Astrocyte (in vitro differentiated cells and primary cell): ENCODE measurements around the gene SECISBP2L. TPM values are rescaled to one million over a fixed set of nuclear protein-coding genes. Genes with fewer than 3 reads are reported as not detected.

Source experiments
- DNase-seq: peaks from one replicate; pipeline ENCODE4 v3.0.0-alpha.2; 2010; ENCODE audit warnings: low read depth
- FAIRE-seq: peaks from 2 replicates; lab custom pipeline; 2011; peaks lifted over from hg19 to GRCh38; lab: Jason Lieb, UNC
- H2AFZ ChIP-seq: 2 replicates; pipeline ENCODE4 v1.6.0; 2012; ENCODE audit warnings: low read depth, low read length, inconsistent platforms
- H3K27ac ChIP-seq: 2 replicates; pipeline ENCODE4 v1.5.1; 2011; ENCODE audit warnings: low read depth, low read length, inconsistent platforms
- H3K27me3 ChIP-seq: 2 replicates; pipeline ENCODE4 v1.6.0; 2011; ENCODE audit warnings: low read length, inconsistent platforms; ENCODE audit not compliant: insufficient read depth
- H3K36me3 ChIP-seq: 2 replicates; pipeline ENCODE4 v1.5.1; 2011; ENCODE audit warnings: low read length, inconsistent platforms; ENCODE audit not compliant: insufficient read depth
- H3K4me1 ChIP-seq: 2 replicates; pipeline ENCODE4 v1.5.1; 2011; ENCODE audit warnings: low read length, inconsistent platforms; ENCODE audit not compliant: insufficient read depth
- H3K4me2 ChIP-seq: 2 replicates; pipeline ENCODE4 v1.6.0; 2012; ENCODE audit warnings: low read length, inconsistent platforms
- H3K4me3 ChIP-seq: 2 replicates; pipeline ENCODE4 v1.5.1; 2011; ENCODE audit warnings: low read depth, mild to moderate bottlenecking, low read length, inconsistent platforms; ENCODE audit not compliant: insufficient read depth
- H3K79me2 ChIP-seq: 2 replicates; pipeline ENCODE4 v1.6.0; 2012; ENCODE audit warnings: mild to moderate bottlenecking, low read length, inconsistent platforms; ENCODE audit not compliant: insufficient read depth
- H3K9ac ChIP-seq: 2 replicates; pipeline ENCODE4 v1.6.0; 2012; ENCODE audit warnings: mild to moderate bottlenecking, low read length, inconsistent platforms
- H3K9me3 ChIP-seq: 2 replicates; pipeline ENCODE4 v1.5.1; 2012; ENCODE audit warnings: low read depth, mild to moderate bottlenecking, low read length, inconsistent platforms; ENCODE audit not compliant: insufficient read depth
- H4K20me1 ChIP-seq: 2 replicates; pipeline ENCODE4 v1.6.0; 2012; ENCODE audit warnings: low read length, inconsistent platforms; ENCODE audit not compliant: insufficient read depth
- H3K27ac Mint-ChIP-seq: one replicate; pipeline ENCODE4 v1.8.0; 2021; ENCODE audit warnings: mild to moderate bottlenecking, mixed read lengths; ENCODE audit not compliant: unreplicated experiment
- H3K27me3 Mint-ChIP-seq: one replicate; pipeline ENCODE4 v1.8.0; 2021; ENCODE audit warnings: low read depth, mixed read lengths; ENCODE audit not compliant: unreplicated experiment
- H3K36me3 Mint-ChIP-seq: one replicate; pipeline ENCODE4 v1.8.0; 2021; ENCODE audit warnings: low read depth, mixed read lengths; ENCODE audit not compliant: unreplicated experiment
- H3K4me1 Mint-ChIP-seq: one replicate; pipeline ENCODE4 v1.8.0; 2021; ENCODE audit warnings: low read depth, mixed read lengths; ENCODE audit not compliant: unreplicated experiment
- H3K4me3 Mint-ChIP-seq: one replicate; pipeline ENCODE4 v1.8.0; 2021; ENCODE audit warnings: mild to moderate bottlenecking, moderate library complexity, mixed read lengths; ENCODE audit not compliant: unreplicated experiment
- H3K9me3 Mint-ChIP-seq: one replicate; pipeline ENCODE4 v1.8.0; 2021; ENCODE audit warnings: mild to moderate bottlenecking, mixed read lengths; ENCODE audit not compliant: unreplicated experiment
- EZH2 ChIP-seq: IDR thresholded peaks from 2 replicates; pipeline ENCODE4 v1.6.1; 2012; ENCODE audit warnings: mild to moderate bottlenecking, low read length, inconsistent platforms; ENCODE audit not compliant: insufficient read depth
- total RNA-seq: library from RNA; stranded (reverse); gene quantifications from 2 replicates; pipeline ENCODE4 v1.2.1, GENCODE V29; 2021
- TF ChIP-seq, protein P1 (sequence below): IDR thresholded peaks from 2 replicates; pipeline ENCODE4 v1.5.1; 2011; ENCODE audit warnings: low read depth, mild to moderate bottlenecking, inconsistent platforms, low read length, moderate library complexity; ENCODE audit not compliant: insufficient read depth

The SECISBP2L gene
- total RNA-seq, 1 donor from 2014 or later: 52.5 TPM

DNA sequence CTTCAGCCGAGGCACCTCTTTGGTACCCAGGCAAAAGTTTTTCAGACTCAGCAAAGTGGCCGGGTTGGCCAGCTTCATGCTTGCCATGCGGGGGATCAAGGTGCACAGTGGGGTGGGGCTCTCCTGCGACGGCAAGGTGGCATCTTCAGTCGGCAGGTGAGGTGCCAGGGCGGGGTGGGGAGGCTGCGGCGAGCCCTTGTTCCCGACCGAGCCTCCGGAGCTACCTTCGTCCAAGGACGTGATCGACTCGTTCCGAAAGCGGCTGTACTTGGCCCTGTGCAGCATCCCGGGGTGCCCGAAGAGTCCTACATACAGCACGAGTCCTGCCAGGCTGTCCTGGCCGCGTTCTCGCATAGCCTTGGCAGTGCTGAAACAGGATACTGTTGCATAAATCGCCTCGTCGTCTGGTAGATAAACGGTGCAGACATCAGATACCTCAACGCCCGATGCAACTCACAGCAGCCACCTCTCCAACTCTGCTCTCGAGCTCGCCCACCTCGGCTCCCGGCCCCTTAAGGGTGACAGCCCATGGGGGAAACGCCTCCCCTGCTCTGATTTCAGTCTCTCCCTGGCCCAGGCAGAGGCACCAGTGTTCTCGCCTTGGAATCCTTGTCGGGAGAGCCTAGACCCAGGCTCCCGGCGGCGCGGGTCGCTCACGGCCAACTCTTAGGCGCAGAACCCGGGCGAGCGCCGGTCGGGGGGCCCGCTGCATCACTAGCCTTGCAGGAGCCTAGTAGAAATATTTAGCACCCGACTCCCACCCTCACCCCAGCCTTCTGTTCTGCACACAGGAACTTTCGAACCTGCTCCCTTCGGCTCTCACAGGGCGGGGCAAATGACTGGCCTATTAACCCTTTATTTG lies 83.4 kb downstream of the SECISBP2L start:
- no peak for DNase-seq
- Mint-ChIP-seq H3K36me3 (no peaks in the 10 kb centered on the region), H3K4me1 (peaks cover 21% of the 10 kb centered on the region), H3K27me3 (peaks cover 12% of the 10 kb centered on the region), H3K4me3 (peak overlapping the region; percentile 89), H3K9me3 (no peaks in the 10 kb centered on the region), H3K27ac (no peak overlapping the region)
- Histone ChIP-seq H4K20me1 (no peaks in the 10 kb centered on the region), H3K9me3 (no peaks in the 10 kb centered on the region), H2AFZ (peak overlapping the region; percentile 80), H3K27ac (peak overlapping the region; percentile 35), H3K27me3 (no peaks in the 10 kb centered on the region), H3K9ac (peak overlapping the region; percentile 71), H3K4me1 (peaks cover 27% of the 10 kb centered on the region), H3K4me2 (peak overlapping the region; percentile 93), H3K79me2 (peaks cover 3% of the 10 kb centered on the region), H3K36me3 (no peaks in the 10 kb centered on the region), H3K4me3 (peak overlapping the region; percentile 74)
- no peak for TF ChIP-seq EZH2
- TF ChIP-seq, protein P1, sequence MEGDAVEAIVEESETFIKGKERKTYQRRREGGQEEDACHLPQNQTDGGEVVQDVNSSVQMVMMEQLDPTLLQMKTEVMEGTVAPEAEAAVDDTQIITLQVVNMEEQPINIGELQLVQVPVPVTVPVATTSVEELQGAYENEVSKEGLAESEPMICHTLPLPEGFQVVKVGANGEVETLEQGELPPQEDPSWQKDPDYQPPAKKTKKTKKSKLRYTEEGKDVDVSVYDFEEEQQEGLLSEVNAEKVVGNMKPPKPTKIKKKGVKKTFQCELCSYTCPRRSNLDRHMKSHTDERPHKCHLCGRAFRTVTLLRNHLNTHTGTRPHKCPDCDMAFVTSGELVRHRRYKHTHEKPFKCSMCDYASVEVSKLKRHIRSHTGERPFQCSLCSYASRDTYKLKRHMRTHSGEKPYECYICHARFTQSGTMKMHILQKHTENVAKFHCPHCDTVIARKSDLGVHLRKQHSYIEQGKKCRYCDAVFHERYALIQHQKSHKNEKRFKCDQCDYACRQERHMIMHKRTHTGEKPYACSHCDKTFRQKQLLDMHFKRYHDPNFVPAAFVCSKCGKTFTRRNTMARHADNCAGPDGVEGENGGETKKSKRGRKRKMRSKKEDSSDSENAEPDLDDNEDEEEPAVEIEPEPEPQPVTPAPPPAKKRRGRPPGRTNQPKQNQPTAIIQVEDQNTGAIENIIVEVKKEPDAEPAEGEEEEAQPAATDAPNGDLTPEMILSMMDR: no peak
- FAIRE-seq: no peak

DNA sequence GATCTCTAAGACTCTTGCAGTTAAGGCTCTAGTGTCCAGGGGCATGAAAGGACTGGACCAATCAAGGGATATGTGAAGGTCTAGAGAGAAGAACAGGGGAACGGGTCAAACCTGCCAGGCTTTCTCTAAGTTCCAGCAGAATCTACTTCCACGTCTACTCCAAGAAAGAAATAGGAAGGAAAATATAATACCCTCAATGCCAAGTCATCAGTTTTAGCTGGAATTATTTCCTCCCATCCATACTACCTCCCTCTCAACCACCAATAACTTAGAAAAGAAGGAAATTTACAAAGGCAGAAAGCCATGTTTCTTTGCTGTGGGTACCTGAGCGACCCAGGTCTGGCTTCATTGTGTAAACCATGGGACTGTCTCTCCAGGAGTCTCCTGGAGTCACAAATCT lies 90.3 kb downstream of the SECISBP2L start:
- Histone ChIP-seq H3K4me3 (no peak overlapping the region), H3K4me2 (no peak overlapping the region), H4K20me1 (no peaks in the 10 kb centered on the region), H3K27ac (no peak overlapping the region), H3K9ac (no peak overlapping the region), H3K9me3 (no peaks in the 10 kb centered on the region), H2AFZ (no peak overlapping the region), H3K27me3 (no peaks in the 10 kb centered on the region), H3K36me3 (no peaks in the 10 kb centered on the region), H3K4me1 (peaks cover 6% of the 10 kb centered on the region), H3K79me2 (no peaks in the 10 kb centered on the region)
- TF ChIP-seq EZH2: no peak
- TF ChIP-seq, protein P1: no peak
- Mint-ChIP-seq H3K36me3 (peaks cover 2% of the 10 kb centered on the region), H3K27me3 (no peaks in the 10 kb centered on the region), H3K27ac (no peak overlapping the region), H3K4me1 (peaks cover 12% of the 10 kb centered on the region), H3K4me3 (no peak overlapping the region), H3K9me3 (no peaks in the 10 kb centered on the region)
- FAIRE-seq: no peak
- DNase-seq: no peak

DNA sequence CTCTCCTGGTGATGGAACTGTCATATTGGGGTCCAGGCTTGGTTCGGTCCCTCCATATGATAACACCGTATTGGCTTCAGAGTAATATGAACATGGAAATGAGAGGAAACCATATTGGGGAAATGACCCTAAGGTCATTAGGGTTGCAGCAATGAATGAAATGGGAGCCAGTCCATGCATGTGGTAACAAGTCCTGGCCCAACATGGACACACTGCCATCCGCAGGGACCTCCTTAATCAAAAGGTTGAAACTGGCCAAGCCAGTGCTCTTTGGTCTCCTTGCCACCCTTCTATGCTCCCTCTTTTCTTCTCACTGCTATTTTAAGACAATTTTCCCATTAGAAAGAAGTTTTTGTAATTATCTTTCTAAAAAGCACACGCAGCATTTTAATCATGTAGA lies 90.9 kb downstream of the SECISBP2L start:
- Histone ChIP-seq H3K79me2 (no peaks in the 10 kb centered on the region), H3K9me3 (no peaks in the 10 kb centered on the region), H3K4me3 (no peak overlapping the region), H3K9ac (no peak overlapping the region), H3K36me3 (no peaks in the 10 kb centered on the region), H3K4me1 (peaks cover 6% of the 10 kb centered on the region), H3K27ac (no peak overlapping the region), H3K27me3 (no peaks in the 10 kb centered on the region), H4K20me1 (no peaks in the 10 kb centered on the region), H2AFZ (no peak overlapping the region), H3K4me2 (no peak overlapping the region)
- no peak overlapping the region for H3K27ac Mint-ChIP-seq
- H3K9me3 Mint-ChIP-seq: no peaks in the 10 kb centered on the region
- DNase-seq (no peak), FAIRE-seq (no peak)
- no peak for TF ChIP-seq EZH2
- TF ChIP-seq, protein P1: no peak
- peaks cover 12% of the 10 kb centered on the region for H3K4me1 Mint-ChIP-seq
- H3K36me3 Mint-ChIP-seq: peaks cover 2% of the 10 kb centered on the region
- H3K27me3 Mint-ChIP-seq: no peaks in the 10 kb centered on the region
- H3K4me3 Mint-ChIP-seq: no peak overlapping the region
